Measurements from ENCODE around the gene DIS3L2. TPM values are rescaled to one million over a fixed set of nuclear protein-coding genes. Genes with fewer than 3 reads are reported as not detected.
A peak's percentile ranks its signal among the peaks of the same experiment; 100 is the strongest.

DIS3L2 gene
- total and polyA plus RNA-seq, 2 experiments from 2014 or later = 15.2 to 25.3 TPM

- no peak for DNase-seq (ENCODE audit: low spot score)
- Mint-ChIP-seq H3K4me3 (no peak overlapping the region), H3K4me1 (no peaks in the 10 kb centered on the region), H3K36me3 (ENCODE audit: low read depth) (no peaks in the 10 kb centered on the region), H3K27ac (no peak overlapping the region), H3K27me3 (ENCODE audit: insufficient read depth, low read depth, poor library complexity) (peaks cover 17% of the 10 kb centered on the region), H3K9me3 (no peaks in the 10 kb centered on the region)
- Histone ChIP-seq H3K36me3 (ENCODE audit: insufficient read depth) (no peaks in the 10 kb centered on the region), H4K20me1 (replicated peaks; ENCODE audit: insufficient read depth) (no peaks in the 10 kb centered on the region), H3F3A (replicated peaks; ENCODE audit: low read depth) (no peaks in the 10 kb centered on the region), H2AFZ (no peak overlapping the region), H3K79me2 (replicated peaks; ENCODE audit: insufficient read depth) (no peaks in the 10 kb centered on the region), H3K4me3 (no peak overlapping the region), H3K9me2 (ENCODE audit: insufficient read depth) (peaks cover 4% of the 10 kb centered on the region; the same call in 1 of the 2 replicates), H3K27me3 (ENCODE audit: insufficient read depth) (peaks cover 2% of the 10 kb centered on the region; the same call in 1 of the 2 replicates), H3K27ac (ENCODE audit: low read depth) (no peak overlapping the region), H3K4me1 (ENCODE audit: insufficient read depth) (no peaks in the 10 kb centered on the region), H3K4me2 (no peak overlapping the region)
- ATAC-seq = no peak
- TF ChIP-seq REST (IDR thresholded peaks at IDR 0.05; ENCODE audit: unreplicated experiment) = no peak
Observed at GRCh38 chr2:231933916-231934401, 27.6 kb upstream of the DIS3L2 start.

- DNase-seq (ENCODE audit: low spot score) = no peak
- no peaks in the 10 kb centered on the region for H3K27me3 ChIP-seq (ENCODE audit: insufficient read depth)
- Mint-ChIP-seq H3K4me1 (no peaks in the 10 kb centered on the region), H3K4me3 (no peak overlapping the region), H3K27ac (no peak overlapping the region), H3K27me3 (ENCODE audit: insufficient read depth, low read depth, poor library complexity) (peaks cover 13% of the 10 kb centered on the region), H3K36me3 (ENCODE audit: low read depth) (no peaks in the 10 kb centered on the region), H3K9me3 (no peaks in the 10 kb centered on the region)
- H3K36me3 ChIP-seq (ENCODE audit: insufficient read depth) = no peaks in the 10 kb centered on the region
- H3K4me2 ChIP-seq = no peak overlapping the region
- no peak overlapping the region for H3K27ac ChIP-seq (ENCODE audit: low read depth)
- TF ChIP-seq STAT1 (IDR thresholded peaks at IDR 0.05; ENCODE audit: unreplicated experiment) = no peak
- no peak for TF ChIP-seq EZH2 (IDR thresholded peaks at IDR 0.05; ENCODE audit: low read depth, unreplicated experiment)
- no peak for TF ChIP-seq ZNF331 (CRISPR knock-in tag; IDR thresholded peaks at IDR 0.05; ENCODE audit: low read depth)
- no peak for TF ChIP-seq ZNF462 (CRISPR knock-in tag; IDR thresholded peaks at IDR 0.05)
- TF ChIP-seq NANOG (IDR thresholded peaks at IDR 0.05; ENCODE audit: borderline replicate concordance) = no peak
- no peak for TF ChIP-seq POLR2AphosphoS5 (IDR thresholded peaks at IDR 0.05; ENCODE audit: low read depth)
- 0 out of 4 replicates have a peak, but pooled peaks of 1 of the 2 experiments have one; percentile 4 for TF ChIP-seq CTCF (conservative IDR thresholded peaks at IDR 0.05; ENCODE audit: low read depth in 2 of 2)
- no peak overlapping the region for H3K4me3 ChIP-seq
- H2AFZ ChIP-seq = no peak overlapping the region
- peaks cover 4% of the 10 kb centered on the region; the same call in 1 of the 2 replicates for H3K9me2 ChIP-seq (ENCODE audit: insufficient read depth)
- no peaks in the 10 kb centered on the region for H3K4me1 ChIP-seq (ENCODE audit: insufficient read depth)
- no peaks in the 10 kb centered on the region for H3K79me2 ChIP-seq (replicated peaks; ENCODE audit: insufficient read depth)
- no peak for ATAC-seq
- no peaks in the 10 kb centered on the region for H3F3A ChIP-seq (replicated peaks; ENCODE audit: low read depth)
- H4K20me1 ChIP-seq (replicated peaks; ENCODE audit: insufficient read depth) = no peaks in the 10 kb centered on the region
Observed at GRCh38 chr2:231934441-231935206, 26.9 kb upstream of the DIS3L2 start.
